OCI-LY1 (cell line): ENCODE results near the gene PTPDC1.
"Not testable (repeated sequence)": the region's sequence is repeated elsewhere in the genome, so short reads cannot be mapped to it uniquely, and the experiment has no call there.

Experiments used
- H2AFZ ChIP-seq: fragments of 200-600 bp; sonication (generic), shearing (Covaris generic); 2 replicates; pipeline ENCODE4 v1.6.0; 2014; ENCODE audit warnings: antibody characterized with exemption, mild to moderate bottlenecking, low read length
- H3F3A ChIP-seq: fragments of 200-600 bp; sonication (generic), shearing (Covaris generic); 2 replicates; pipeline ENCODE4 v1.6.0; 2014; ENCODE audit warnings: mild to moderate bottlenecking, antibody characterized with exemption, low read length, moderate library complexity; ENCODE audit not compliant: insufficient read depth
- H3K27ac ChIP-seq: fragments of 200-600 bp; sonication (generic); 2 replicates; pipeline ENCODE4 v1.5.1; 2014; ENCODE audit warnings: low read length, mixed run types, mild to moderate bottlenecking, low read depth; ENCODE audit not compliant: poor library complexity, severe bottlenecking
- H3K27me3 ChIP-seq: fragments of 200-600 bp; sonication (generic); 2 replicates; pipeline ENCODE4 v1.6.0; 2014; ENCODE audit warnings: antibody characterized with exemption, mild to moderate bottlenecking, low read length, moderate library complexity; ENCODE audit not compliant: insufficient read depth
- H3K36me3 ChIP-seq: fragments of 200-600 bp; sonication (generic); 2 replicates; pipeline ENCODE4 v1.6.1; 2014; ENCODE audit warnings: mild to moderate bottlenecking, antibody characterized with exemption, low read length, moderate library complexity, mixed read lengths; ENCODE audit not compliant: insufficient read depth
- H3K4me1 ChIP-seq: fragments of 200-600 bp; sonication (generic); 2 replicates; pipeline ENCODE4 v1.5.1; 2014; ENCODE audit warnings: mild to moderate bottlenecking, low read length, moderate library complexity; ENCODE audit not compliant: insufficient read depth, severe bottlenecking
- H3K4me2 ChIP-seq: fragments of 200-600 bp; sonication (generic), shearing (Covaris generic); 2 replicates; pipeline ENCODE4 v1.6.1; 2014; ENCODE audit warnings: low read length
- H3K4me3 ChIP-seq: fragments of 200-600 bp; sonication (generic); 2 replicates; pipeline ENCODE4 v1.5.1; 2014; ENCODE audit warnings: low read length, low read depth, mild to moderate bottlenecking, mixed read lengths; ENCODE audit not compliant: poor library complexity, severe bottlenecking
- H3K79me2 ChIP-seq: fragments of 200-600 bp; shearing (Covaris generic); 2 replicates; pipeline ENCODE4 v1.6.1; 2016; ENCODE audit warnings: mixed run types, low read length, mixed read lengths; ENCODE audit not compliant: insufficient read depth
- H3K9ac ChIP-seq: fragments of 200-600 bp; sonication (generic), shearing (Covaris generic); 2 replicates; pipeline ENCODE4 v1.6.1; 2014; ENCODE audit warnings: mild to moderate bottlenecking, low read length, mixed read lengths
- H3K9me2 ChIP-seq: fragments of 200-600 bp; sonication (generic), shearing (Covaris generic); 2 replicates; pipeline ENCODE4 v1.6.1; 2014; ENCODE audit warnings: low read depth, mild to moderate bottlenecking, low read length, mixed read lengths
- H3K9me3 ChIP-seq: fragments of 200-600 bp; shearing (Covaris generic); 2 replicates; pipeline ENCODE4 v1.6.1; 2014; ENCODE audit warnings: low read length, mixed read lengths
- H4K20me1 ChIP-seq: fragments of 200-600 bp; sonication (generic), shearing (Covaris generic); 2 replicates; pipeline ENCODE4 v1.6.0; 2016; ENCODE audit warnings: mild to moderate bottlenecking, low read length; ENCODE audit not compliant: insufficient read depth
- EZH2 ChIP-seq: fragments of 200-600 bp; sonication (generic), shearing (Covaris generic); IDR thresholded peaks from 2 replicates; pipeline ENCODE4 v1.8.0; 2017; ENCODE audit warnings: borderline replicate concordance, mixed run types, mild to moderate bottlenecking, antibody characterized with exemption, low read length, moderate library complexity, mixed read lengths
- TF ChIP-seq, protein P1 (sequence below): fragments of 200-600 bp; sonication (generic), shearing (Covaris generic); IDR thresholded peaks from 2 replicates; pipeline ENCODE4 v1.5.1; 2017; ENCODE audit warnings: mild to moderate bottlenecking, antibody characterized with exemption, low read length, moderate library complexity, mixed read lengths

The PTPDC1 gene

DNA sequence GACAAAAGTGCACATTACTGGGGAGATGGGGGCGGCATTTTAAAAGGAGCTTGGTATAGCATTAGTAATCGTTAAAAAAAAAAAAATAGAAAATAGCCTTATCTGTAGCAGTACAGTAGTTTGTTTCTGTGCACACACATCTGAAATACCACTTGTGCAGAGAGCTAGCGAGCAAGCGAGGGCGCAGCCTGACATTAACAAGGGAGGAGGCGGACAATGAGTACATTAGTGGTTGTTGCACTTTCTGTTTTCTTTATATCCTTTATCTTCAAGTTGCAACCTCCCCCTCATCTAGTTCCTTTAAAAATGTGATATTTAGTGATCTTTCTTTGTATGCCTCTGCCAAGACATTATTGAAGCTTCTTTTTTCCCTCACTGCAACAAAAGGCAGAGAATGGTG, 880 bp upstream of the PTPDC1 start:
- no peaks in the 10 kb centered on the region for H3K36me3 ChIP-seq
- no peaks in the 10 kb centered on the region for H3K79me2 ChIP-seq

DNA sequence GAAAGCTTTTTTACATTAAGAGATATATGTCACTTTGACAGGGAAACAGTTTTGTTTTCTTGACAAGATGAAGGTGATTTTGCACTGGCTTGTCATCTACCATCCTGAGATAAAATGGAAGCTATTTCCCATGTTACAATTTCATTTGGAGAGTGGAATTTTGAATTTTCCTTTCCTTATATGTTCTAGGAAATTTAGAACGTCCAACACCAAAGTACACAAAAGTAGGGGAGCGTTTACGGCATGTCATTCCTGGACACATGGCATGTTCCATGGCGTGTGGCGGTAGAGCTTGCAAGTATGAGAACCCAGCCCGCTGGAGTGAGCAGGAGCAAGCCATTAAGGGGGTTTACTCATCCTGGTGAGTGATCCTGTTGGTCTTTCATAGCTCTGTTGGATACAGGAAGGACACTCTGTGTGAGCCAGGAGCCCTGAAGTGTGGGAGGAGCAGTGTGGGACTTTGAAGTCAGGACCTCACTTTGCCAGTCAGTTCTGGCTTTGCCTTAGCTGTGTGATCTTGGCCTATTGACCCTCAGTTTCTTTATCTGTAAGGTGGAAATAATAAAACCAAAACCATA, 887 bp downstream of the PTPDC1 start:
- Histone ChIP-seq H3K4me3 (no peak overlapping the region), H3K9ac (no peak overlapping the region), H3K4me1 (no peaks in the 10 kb centered on the region), H3K36me3 (no peaks in the 10 kb centered on the region), H3K27me3 (no peaks in the 10 kb centered on the region), H3K9me2 (no peaks in the 10 kb centered on the region), H2AFZ (no peak overlapping the region), H3K9me3 (no peaks in the 10 kb centered on the region), H3K4me2 (no peak overlapping the region), H3F3A (no peaks in the 10 kb centered on the region), H4K20me1 (no peaks in the 10 kb centered on the region), H3K79me2 (no peaks in the 10 kb centered on the region), H3K27ac (no peak overlapping the region)
- TF ChIP-seq, protein P1, sequence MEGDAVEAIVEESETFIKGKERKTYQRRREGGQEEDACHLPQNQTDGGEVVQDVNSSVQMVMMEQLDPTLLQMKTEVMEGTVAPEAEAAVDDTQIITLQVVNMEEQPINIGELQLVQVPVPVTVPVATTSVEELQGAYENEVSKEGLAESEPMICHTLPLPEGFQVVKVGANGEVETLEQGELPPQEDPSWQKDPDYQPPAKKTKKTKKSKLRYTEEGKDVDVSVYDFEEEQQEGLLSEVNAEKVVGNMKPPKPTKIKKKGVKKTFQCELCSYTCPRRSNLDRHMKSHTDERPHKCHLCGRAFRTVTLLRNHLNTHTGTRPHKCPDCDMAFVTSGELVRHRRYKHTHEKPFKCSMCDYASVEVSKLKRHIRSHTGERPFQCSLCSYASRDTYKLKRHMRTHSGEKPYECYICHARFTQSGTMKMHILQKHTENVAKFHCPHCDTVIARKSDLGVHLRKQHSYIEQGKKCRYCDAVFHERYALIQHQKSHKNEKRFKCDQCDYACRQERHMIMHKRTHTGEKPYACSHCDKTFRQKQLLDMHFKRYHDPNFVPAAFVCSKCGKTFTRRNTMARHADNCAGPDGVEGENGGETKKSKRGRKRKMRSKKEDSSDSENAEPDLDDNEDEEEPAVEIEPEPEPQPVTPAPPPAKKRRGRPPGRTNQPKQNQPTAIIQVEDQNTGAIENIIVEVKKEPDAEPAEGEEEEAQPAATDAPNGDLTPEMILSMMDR: no peak
- TF ChIP-seq EZH2: no peak

More for the DNA sequence above, 880 bp upstream of the PTPDC1 start:
- no peak overlapping the region for H3K9ac ChIP-seq
- no peak overlapping the region for H3K4me2 ChIP-seq
- H2AFZ ChIP-seq: no peak overlapping the region
- no peak overlapping the region for H3K4me3 ChIP-seq
- H3K27ac ChIP-seq: no peak overlapping the region
- TF ChIP-seq EZH2: no peak
- TF ChIP-seq, protein P1: no peak
- H3F3A ChIP-seq: no peaks in the 10 kb centered on the region
- H3K9me3 ChIP-seq: no peaks in the 10 kb centered on the region
- H3K9me2 ChIP-seq: no peaks in the 10 kb centered on the region
- H4K20me1 ChIP-seq: no peaks in the 10 kb centered on the region
- no peaks in the 10 kb centered on the region for H3K27me3 ChIP-seq
- H3K4me1 ChIP-seq: no peaks in the 10 kb centered on the region

DNA sequence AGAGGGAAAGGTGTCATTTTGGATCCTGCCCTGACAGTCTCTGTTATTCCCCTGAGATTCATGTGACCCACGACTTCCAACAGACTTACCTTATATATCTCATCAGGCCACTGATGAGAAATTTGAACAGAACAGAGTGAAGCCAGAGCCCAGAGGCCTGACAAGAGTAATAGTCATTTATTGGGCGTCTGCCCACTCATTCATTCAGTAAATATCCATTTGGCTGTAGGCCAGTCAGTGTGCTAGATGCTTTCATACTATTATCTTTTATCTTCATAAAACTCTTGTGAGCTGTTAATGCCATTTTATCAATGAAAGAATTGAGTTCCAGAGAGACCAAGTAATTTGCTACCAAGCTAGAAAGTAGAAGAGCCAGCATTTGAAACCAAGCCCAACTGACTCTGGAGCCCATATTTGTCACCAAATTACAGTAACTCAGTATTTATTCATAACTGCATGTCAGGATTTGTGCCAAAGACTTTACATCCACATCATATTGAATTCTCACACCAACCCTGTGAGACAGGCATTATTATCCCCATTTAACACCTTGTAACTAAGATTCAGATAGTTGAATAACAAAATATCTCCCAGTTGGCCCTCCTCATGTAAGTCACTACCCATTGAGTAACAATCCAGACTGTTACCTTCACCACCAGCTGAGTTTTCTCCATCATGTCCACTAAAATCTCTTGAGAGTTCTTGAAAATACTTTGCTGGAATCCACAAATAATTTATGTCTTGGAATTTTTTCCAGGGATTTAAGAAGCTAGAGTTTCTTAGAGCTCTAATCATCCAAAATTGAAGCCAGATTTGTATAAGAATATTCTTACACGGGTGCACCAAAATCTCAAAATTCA, 2.5 kb downstream of the PTPDC1 start:
- no peak overlapping the region for H3K4me3 ChIP-seq
- H3K79me2 ChIP-seq: no peaks in the 10 kb centered on the region
- H3K9me2 ChIP-seq: no peaks in the 10 kb centered on the region
- no peak overlapping the region for H2AFZ ChIP-seq
- H3K36me3 ChIP-seq: no peaks in the 10 kb centered on the region
- no peaks in the 10 kb centered on the region for H4K20me1 ChIP-seq
- no peaks in the 10 kb centered on the region for H3K27me3 ChIP-seq
- no peaks in the 10 kb centered on the region for H3F3A ChIP-seq
- TF ChIP-seq, protein P1: no peak
- no peak overlapping the region for H3K27ac ChIP-seq
- no peaks in the 10 kb centered on the region for H3K4me1 ChIP-seq
- no peaks in the 10 kb centered on the region for H3K9me3 ChIP-seq
- H3K9ac ChIP-seq: no peak overlapping the region
- H3K4me2 ChIP-seq: no peak overlapping the region

DNA sequence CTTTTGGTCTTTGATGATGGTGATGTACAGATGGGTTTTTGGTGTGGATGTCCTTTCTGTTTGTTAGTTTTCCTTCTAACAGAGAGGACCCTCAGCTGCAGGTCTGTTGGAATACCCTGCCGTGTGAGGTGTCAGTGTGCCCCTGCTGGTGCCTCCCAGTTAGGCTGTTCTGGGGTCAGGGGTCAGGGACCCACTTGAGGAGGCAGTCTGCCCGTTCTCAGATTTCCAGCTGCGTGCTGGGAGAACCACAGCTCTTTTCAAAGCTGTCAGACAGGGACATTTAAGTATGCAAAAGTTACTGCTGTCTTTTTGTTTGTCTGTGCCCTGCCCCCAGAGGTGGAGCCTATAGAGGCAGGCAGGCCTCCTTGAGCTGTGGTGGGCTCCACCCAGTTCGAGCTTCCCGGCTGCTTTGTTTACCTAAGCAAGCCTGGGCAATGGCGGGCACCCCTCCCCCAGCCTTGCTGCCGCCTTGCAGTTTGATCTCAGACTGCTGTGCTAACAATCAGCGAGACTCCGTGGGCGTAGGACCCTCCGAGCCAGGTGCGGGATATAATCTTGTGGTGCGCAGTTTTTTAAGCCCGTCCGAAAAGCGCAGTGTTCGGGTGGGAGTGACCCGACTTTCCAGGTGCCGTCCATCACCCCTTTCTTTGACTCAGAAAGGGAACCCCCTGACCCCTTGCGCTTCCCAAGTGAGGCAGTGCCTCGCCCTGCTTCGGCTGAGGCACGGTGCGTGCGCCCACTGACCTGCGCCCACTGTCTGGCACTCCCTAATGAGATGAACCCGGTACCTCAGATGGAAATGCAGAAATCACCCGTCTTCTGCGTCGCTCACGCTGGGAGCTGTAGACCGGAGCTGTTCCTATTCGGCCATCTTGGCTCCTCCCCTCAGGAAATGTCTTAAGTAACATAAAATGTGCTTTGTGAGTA, 10.2 kb downstream of the PTPDC1 start:
- not testable (repeated sequence) for H3K4me3 ChIP-seq, H3K9me3 ChIP-seq, H3F3A ChIP-seq, H3K79me2 ChIP-seq, H3K27me3 ChIP-seq, H2AFZ ChIP-seq, H3K36me3 ChIP-seq, H3K4me1 ChIP-seq, H3K9ac ChIP-seq, H4K20me1 ChIP-seq, H3K27ac ChIP-seq, H3K4me2 ChIP-seq, H3K9me2 ChIP-seq
